Measurements from ENCODE around the gene SMURF1.

SMURF1 gene

DNA sequence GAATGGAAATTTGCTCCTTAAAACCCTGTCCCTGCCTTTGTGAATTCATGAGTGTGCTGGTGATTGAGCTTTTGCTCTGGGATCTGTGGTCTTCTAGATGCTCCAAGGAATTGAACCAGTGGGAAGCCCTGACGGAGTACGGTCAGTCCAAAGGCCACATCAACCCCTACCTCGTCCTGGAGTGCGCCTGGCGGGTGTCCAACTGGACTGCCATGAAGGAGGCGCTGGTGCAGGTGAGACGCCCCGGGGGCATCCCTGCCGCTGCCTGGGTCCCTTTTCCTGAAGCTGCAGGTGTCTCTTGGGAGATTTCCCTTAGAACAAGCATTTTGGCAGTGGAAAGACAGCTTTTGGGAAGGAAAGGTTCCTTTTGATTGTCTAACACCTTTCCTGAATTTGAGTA lies 165.2 kb downstream of the SMURF1 start:
- no peak for FAIRE-seq

Data from islet of Langerhans (tissue), 1 donor.